GM12878 (cell line): ENCODE measurements around the gene CNOT2. TPM values are rescaled to one million over a fixed set of nuclear protein-coding genes. Genes with fewer than 3 reads are reported as not detected.
A peak's percentile ranks its signal among the peaks of the same experiment; 100 is the strongest.

ENCODE experiments used
- ATAC-seq: fragments of 200-7000 bp; cut with Tn5 transposase; 3 replicates; pipeline ENCODE4 v1.9.1; 2020; ENCODE audit warnings: mild to moderate bottlenecking, moderate library complexity
- BruUV-seq: library from RNA; stranded (reverse); fragments of 400-500 nt; replicated peaks from 2 replicates; lab custom pipeline; 2021; lab: Mats Ljungman, UMichigan
- CTCF ChIA-PET: fragments of 300-600 bp; sonication (Branson Sonifier 250); formaldehyde crosslinking; extraction: SDS; loops from one replicate; lab custom pipeline; 2021; ENCODE audit warnings: inconsistent platforms; lab: Yijun Ruan, JAX
- POLR2A ChIA-PET: fragments of 350-600 bp; formaldehyde crosslinking; extraction: SDS; loops from one replicate; lab custom pipeline; 2021; ENCODE audit warnings: inconsistent platforms; lab: Charles Lee
- RAD21 ChIA-PET: fragments of 300-600 bp; sonication (Branson Sonifier 250); formaldehyde crosslinking; loops from one replicate; lab custom pipeline; 2023; ENCODE audit warnings: antibody characterized with exemption; ENCODE audit not compliant: unreplicated experiment; lab: Charles Lee
- SMC1A ChIA-PET: fragments of 300-600 bp; sonication (Branson Sonifier 250); formaldehyde crosslinking; loops from one replicate; lab custom pipeline; 2023; ENCODE audit not compliant: unreplicated experiment, uncharacterized antibody; lab: Charles Lee
- DNase-seq: peaks from one replicate; pipeline ENCODE4 v3.0.0-alpha.2; 2011; ENCODE audit warnings: low read depth, low spot score
- FAIRE-seq: peaks from 3 replicates; lab custom pipeline; 2011; peaks lifted over from hg19 to GRCh38; lab: Jason Lieb, UNC
- H2AFZ ChIP-seq: 2 replicates; pipeline ENCODE4 v1.6.0; 2011; ENCODE audit warnings: low read depth, low read length, control low read depth; ENCODE audit not compliant: control insufficient read depth
- H3K27ac ChIP-seq: 2 replicates; pipeline ENCODE4 v1.5.1; 2011; ENCODE audit warnings: control low read depth; ENCODE audit not compliant: control insufficient read depth, insufficient read depth
- H3K27me3 ChIP-seq, 2 experiments: replicated peaks in 1 of 2; 2 replicates each; pipeline versions ENCODE4 v1.6.0 to v1.6.1; 2011; ENCODE audit warnings: low read length in 1 of 2; ENCODE audit not compliant: control insufficient read depth in 2 of 2, insufficient read depth in 2 of 2
- H3K36me3 ChIP-seq, 2 experiments: 2 replicates each; pipeline ENCODE4 v1.5.1; 2011; ENCODE audit warnings: low read length in 1 of 2; ENCODE audit not compliant: control insufficient read depth in 2 of 2, insufficient read depth in 2 of 2
- H3K4me1 ChIP-seq: 2 replicates; pipeline ENCODE4 v1.6.1; 2011; ENCODE audit warnings: mild to moderate bottlenecking, low read length, moderate library complexity, mixed read lengths; ENCODE audit not compliant: control insufficient read depth, insufficient read depth
- H3K4me2 ChIP-seq: 2 replicates; pipeline ENCODE4 v1.6.0; 2011; ENCODE audit warnings: control low read depth; ENCODE audit not compliant: control insufficient read depth, insufficient read depth
- H3K4me3 ChIP-seq: fragments of 200-600 bp; sonication (generic); 2 replicates; pipeline ENCODE4 v1.5.1; 2016
- H3K79me2 ChIP-seq: 2 replicates; pipeline ENCODE4 v1.6.0; 2011; ENCODE audit warnings: low read length; ENCODE audit not compliant: control insufficient read depth, insufficient read depth
- H3K9ac ChIP-seq: 2 replicates; pipeline ENCODE4 v1.8.0; 2011; ENCODE audit warnings: low read length, control low read depth, mixed read lengths; ENCODE audit not compliant: control insufficient read depth, insufficient read depth
- H3K9me3 ChIP-seq: replicated peaks from 3 replicates; pipeline ENCODE4 v1.5.1; 2011; ENCODE audit warnings: mild to moderate bottlenecking, low read length; ENCODE audit not compliant: control insufficient read depth, insufficient read depth
- H4K20me1 ChIP-seq: 2 replicates; pipeline ENCODE4 v1.6.0; 2011; ENCODE audit not compliant: control insufficient read depth, insufficient read depth
- NFYB ChIP-seq: IDR thresholded peaks from 2 replicates; pipeline ENCODE4 v1.6.1; 2011; ENCODE audit warnings: low read depth, mild to moderate bottlenecking, low read length, improper control_type of control experiment, moderate library complexity; ENCODE audit not compliant: insufficient read depth
- RBBP5 ChIP-seq: fragments of 200-600 bp; sonication (generic); conservative IDR thresholded peaks from 2 replicates; pipeline ENCODE4 v1.6.1; 2016
- TAF1 ChIP-seq: IDR thresholded peaks from 2 replicates; pipeline ENCODE4 v1.6.1; 2011; ENCODE audit warnings: mild to moderate bottlenecking, low read depth, low read length, borderline replicate concordance
- YY1 ChIP-seq: IDR thresholded peaks from 2 replicates; pipeline ENCODE4 v1.6.1; 2011; ENCODE audit warnings: low read depth, mild to moderate bottlenecking, low read length
- WGBS: methylation state at CpG from one replicate; pipeline ENCODE4 v1.1.6; 2016; ENCODE audit warnings: low lambda C conversion rate; ENCODE audit not compliant: insufficient replicate concordance, insufficient coverage; ENCODE audit errors: missing lambda C conversion rate; 5-methylcytosine and 5-hydroxymethylcytosine counted together
- in situ Hi-C: fragments of 300-500 bp; cut with MboI; formaldehyde crosslinking; loops from 9 replicates; pipeline ENCODE4 v1.14.3; 2018; ENCODE audit warnings: mixed read lengths
- intact Hi-C: fragments of 100-400 bp; cut with micrococcal nuclease; formaldehyde crosslinking; loops from one replicate; pipeline ENCODE4 v1.14.2; 2022; ENCODE audit not compliant: unreplicated experiment
- polyA plus RNA-seq, 11 experiments: library from polyadenylated mRNA; depleted of rRNA in 4 of 11; unstranded in 6 of 11; stranded (reverse) in 5 of 11; fragments of >200 nt; fragmentation: Nextera tagmentation in 4 of 11; fragmentation: Illumina TruSeq in 1 of 11; extraction: Ambion mirVana in 4 of 11; extraction: Trizol in 1 of 11; gene quantifications; 1 replicate in 1 of 11; 2 replicates in 10 of 11; pipeline versions ENCODE4 v1.2.1 to v1.2.3, GENCODE V29; 2011 to 2016; ENCODE audit warnings: inconsistent platforms in 2 of 11, missing spikeins in 2 of 11, low read depth in 1 of 11
- total RNA-seq, 4 experiments: library from RNA; depleted of rRNA in 3 of 4; stranded (reverse); fragments of >200 nt in 3 of 4; fragmentation: Illumina TruSeq in 1 of 4; extraction: Trizol in 1 of 4; gene quantifications; 2 replicates each; pipeline versions ENCODE4 v1.2.1 to v1.2.3, GENCODE V29; 2013 to 2021
- TF ChIP-seq, protein P1 (sequence below): fragments of 150-350 bp; IDR thresholded peaks from 2 replicates; pipeline ENCODE4 v1.6.1; 2016; ENCODE audit warnings: low read depth, low read length
- TF ChIP-seq, protein P2 (sequence below): fragments of 450-650 bp; IDR thresholded peaks from 2 replicates; pipeline ENCODE4 v1.6.1; 2016; ENCODE audit warnings: mild to moderate bottlenecking

CNOT2 gene
- total and polyA plus RNA-seq, 10 of the 15 experiments (the other 5 are each of a cell fraction or from before 2014, with no cell fraction given), result 37.9 to 127 (median 82.4) TPM

DNA sequence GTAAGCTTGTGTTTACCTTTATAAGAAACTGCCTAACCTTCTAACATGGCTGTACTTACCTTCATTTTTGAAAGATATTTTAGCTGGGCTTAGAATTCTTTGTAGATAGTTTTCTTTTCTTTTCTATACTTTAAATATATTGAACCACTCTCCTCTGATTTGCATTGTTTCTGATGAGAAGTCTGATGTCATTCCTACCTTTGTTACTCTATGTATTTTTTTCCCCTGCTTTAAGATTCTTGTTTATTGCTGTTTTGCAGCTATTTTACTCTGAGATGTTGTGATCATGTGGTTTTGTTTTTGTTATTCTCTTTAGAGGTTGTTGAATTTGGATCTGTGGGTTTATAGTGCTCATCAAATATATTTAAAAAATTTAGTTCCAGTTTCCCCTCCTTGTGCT lies 31.8 kb downstream of the CNOT2 start (continued):
- TF ChIP-seq, protein P1, sequence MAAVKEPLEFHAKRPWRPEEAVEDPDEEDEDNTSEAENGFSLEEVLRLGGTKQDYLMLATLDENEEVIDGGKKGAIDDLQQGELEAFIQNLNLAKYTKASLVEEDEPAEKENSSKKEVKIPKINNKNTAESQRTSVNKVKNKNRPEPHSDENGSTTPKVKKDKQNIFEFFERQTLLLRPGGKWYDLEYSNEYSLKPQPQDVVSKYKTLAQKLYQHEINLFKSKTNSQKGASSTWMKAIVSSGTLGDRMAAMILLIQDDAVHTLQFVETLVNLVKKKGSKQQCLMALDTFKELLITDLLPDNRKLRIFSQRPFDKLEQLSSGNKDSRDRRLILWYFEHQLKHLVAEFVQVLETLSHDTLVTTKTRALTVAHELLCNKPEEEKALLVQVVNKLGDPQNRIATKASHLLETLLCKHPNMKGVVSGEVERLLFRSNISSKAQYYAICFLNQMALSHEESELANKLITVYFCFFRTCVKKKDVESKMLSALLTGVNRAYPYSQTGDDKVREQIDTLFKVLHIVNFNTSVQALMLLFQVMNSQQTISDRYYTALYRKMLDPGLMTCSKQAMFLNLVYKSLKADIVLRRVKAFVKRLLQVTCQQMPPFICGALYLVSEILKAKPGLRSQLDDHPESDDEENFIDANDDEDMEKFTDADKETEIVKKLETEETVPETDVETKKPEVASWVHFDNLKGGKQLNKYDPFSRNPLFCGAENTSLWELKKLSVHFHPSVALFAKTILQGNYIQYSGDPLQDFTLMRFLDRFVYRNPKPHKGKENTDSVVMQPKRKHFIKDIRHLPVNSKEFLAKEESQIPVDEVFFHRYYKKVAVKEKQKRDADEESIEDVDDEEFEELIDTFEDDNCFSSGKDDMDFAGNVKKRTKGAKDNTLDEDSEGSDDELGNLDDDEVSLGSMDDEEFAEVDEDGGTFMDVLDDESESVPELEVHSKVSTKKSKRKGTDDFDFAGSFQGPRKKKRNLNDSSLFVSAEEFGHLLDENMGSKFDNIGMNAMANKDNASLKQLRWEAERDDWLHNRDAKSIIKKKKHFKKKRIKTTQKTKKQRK, result no peak
- TF ChIP-seq RBBP5, result no peak
- no peak for TF ChIP-seq YY1
- no peak for TF ChIP-seq TAF1

DNA sequence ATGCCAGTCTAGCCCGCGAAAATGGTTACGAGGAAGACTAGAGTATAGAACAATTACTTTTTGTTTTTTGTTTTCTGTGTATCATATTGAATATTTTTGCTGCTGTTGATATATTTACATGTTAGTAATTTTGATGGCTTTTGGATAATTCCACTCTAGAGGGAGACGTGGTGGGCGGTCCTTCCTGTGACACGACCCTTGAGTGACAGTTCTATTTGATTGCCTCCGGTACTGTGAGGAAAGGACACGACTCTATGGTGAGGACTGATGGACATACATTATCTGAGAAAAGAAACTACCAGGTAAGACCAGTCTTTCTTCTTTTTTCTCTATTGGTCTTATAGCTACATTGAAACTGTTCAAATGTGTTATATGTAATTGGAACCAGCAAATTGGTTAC lies 34.7 kb downstream of the CNOT2 start:
- POLR2A ChIA-PET, result interaction anchor here (0.8 kb wide), 1 partner anchor 16 kb away, joined by 3 read pairs; no protein-coding TSS in a partner anchor
- Histone ChIP-seq H3K36me3 (no peaks in the 10 kb centered on the region), H3K4me1 (no peaks in the 10 kb centered on the region), H3K4me3 (no peak overlapping the region), H3K9ac (no peak overlapping the region)
- no peak for ATAC-seq
- in situ Hi-C loops, result no loop called here
- no peak for TF ChIP-seq NFYB
- TF ChIP-seq, protein P2, sequence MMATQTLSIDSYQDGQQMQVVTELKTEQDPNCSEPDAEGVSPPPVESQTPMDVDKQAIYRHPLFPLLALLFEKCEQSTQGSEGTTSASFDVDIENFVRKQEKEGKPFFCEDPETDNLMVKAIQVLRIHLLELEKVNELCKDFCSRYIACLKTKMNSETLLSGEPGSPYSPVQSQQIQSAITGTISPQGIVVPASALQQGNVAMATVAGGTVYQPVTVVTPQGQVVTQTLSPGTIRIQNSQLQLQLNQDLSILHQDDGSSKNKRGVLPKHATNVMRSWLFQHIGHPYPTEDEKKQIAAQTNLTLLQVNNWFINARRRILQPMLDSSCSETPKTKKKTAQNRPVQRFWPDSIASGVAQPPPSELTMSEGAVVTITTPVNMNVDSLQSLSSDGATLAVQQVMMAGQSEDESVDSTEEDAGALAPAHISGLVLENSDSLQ, result 0 out of 2 replicates have a peak, but pooled peaks have one; percentile 15
- TF ChIP-seq, all 136 proteins: peak for 1
- ChIA-PET CTCF (no interaction called here), RAD21 (no interaction called here), SMC1A (no interaction called here)
- no TSS peak for BruUV-seq
- 89% methylated on average over 8 of the region's 8 CpGs for WGBS
- Histone ChIP-seq H3K4me2 (no peak overlapping the region), H4K20me1 (no peaks in the 10 kb centered on the region), H3K27ac (no peak overlapping the region), H3K79me2 (peaks cover 39% of the 10 kb centered on the region), H2AFZ (no peak overlapping the region), H3K27me3 (no peaks in the 10 kb centered on the region), H3K9me3 (no peaks in the 10 kb centered on the region; the same call in 2 of the 3 replicates)
- DNase-seq (no peak), FAIRE-seq (no peak)
- intact Hi-C loops, result no loop called here
